IPS-18a (cell line): ENCODE data around the gene LZTR1.

Experiments
- H3K27ac ChIP-seq: one replicate; pipeline ENCODE4 v1.5.1; 2013; ENCODE audit warnings: low read length
- H3K27me3 ChIP-seq: one replicate; pipeline ENCODE4 v1.6.1; 2013; ENCODE audit warnings: mild to moderate bottlenecking, low read length; ENCODE audit not compliant: control insufficient read depth, insufficient read depth
- H3K36me3 ChIP-seq: one replicate; pipeline ENCODE4 v1.6.1; 2013; ENCODE audit warnings: low read depth, low read length; ENCODE audit not compliant: control insufficient read depth
- H3K4me1 ChIP-seq: one replicate; pipeline ENCODE4 v1.6.1; 2013; ENCODE audit warnings: low read depth, low read length; ENCODE audit not compliant: control insufficient read depth
- H3K4me3 ChIP-seq: one replicate; pipeline ENCODE4 v1.5.1; 2013; ENCODE audit warnings: low read length
- H3K9ac ChIP-seq: one replicate; pipeline ENCODE4 v1.6.1; 2013; ENCODE audit warnings: mild to moderate bottlenecking, low read length, moderate library complexity
- H3K9me3 ChIP-seq: one replicate; pipeline ENCODE4 v1.6.1; 2013; ENCODE audit warnings: low read depth, low read length; ENCODE audit not compliant: control insufficient read depth

LZTR1 gene

DNA sequence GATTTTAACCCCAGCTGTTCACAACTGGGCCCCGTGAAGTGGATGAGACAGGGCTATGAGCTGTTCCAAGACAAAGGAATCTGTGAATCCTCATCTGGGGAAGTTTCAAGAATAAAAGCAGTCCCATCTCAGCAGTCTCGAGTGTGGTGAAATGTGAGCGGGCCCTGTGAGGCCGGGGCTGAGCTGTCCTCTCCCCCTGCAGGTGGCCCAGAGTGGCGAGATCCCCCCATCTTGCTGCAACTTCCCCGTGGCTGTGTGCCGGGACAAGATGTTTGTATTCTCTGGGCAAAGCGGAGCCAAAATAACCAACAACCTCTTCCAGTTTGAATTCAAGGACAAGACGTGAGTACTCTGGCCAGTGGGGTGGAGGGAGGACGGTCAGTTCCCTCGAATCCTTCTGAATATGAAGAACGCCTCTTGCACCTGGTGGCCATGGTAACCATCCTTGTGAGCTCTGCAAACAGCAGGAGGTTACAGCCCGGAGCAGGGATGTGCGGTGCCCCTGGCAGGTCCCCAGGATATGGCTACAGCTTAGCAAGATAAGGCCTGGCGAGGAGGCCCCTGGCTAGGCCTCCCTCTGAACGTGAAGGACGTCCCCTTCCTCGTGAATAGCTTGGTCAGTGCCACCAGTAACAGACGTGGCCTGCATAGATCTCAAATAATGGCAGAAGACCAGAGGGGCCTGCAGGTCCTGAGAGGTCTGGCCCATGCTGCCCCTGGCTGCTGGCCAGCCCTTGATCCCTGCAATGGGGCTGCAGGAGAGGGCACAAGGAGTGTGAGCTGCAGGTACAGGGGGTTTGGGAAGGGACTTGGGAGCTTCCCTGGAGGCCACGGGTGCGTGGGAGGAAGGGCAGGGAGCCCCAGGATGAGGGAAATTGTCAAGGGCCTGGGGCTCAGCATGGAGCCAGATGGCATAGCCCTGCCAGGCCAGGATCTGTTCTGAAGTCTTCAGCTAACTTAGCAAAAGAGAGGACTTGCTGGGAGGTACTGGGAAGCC, 8.4 kb downstream of the LZTR1 start:
- no peaks in the 10 kb centered on the region for H3K9me3 ChIP-seq
- no peak overlapping the region for H3K4me3 ChIP-seq
- H3K4me1 ChIP-seq = no peaks in the 10 kb centered on the region
- H3K27me3 ChIP-seq = no peaks in the 10 kb centered on the region
- no peak overlapping the region for H3K9ac ChIP-seq
- H3K36me3 ChIP-seq = peaks cover 8% of the 10 kb centered on the region
- H3K27ac ChIP-seq = no peak overlapping the region

- no peak overlapping the region for H3K27ac ChIP-seq
- no peaks in the 10 kb centered on the region for H3K9me3 ChIP-seq
- no peak overlapping the region for H3K9ac ChIP-seq
- H3K4me3 ChIP-seq = no peak overlapping the region
- no peaks in the 10 kb centered on the region for H3K27me3 ChIP-seq
- no peaks in the 10 kb centered on the region for H3K4me1 ChIP-seq
- H3K36me3 ChIP-seq = peaks cover 3% of the 10 kb centered on the region
These were observed 9.4 kb downstream of the LZTR1 start for GRCh38 chr22:20991252-20992055.

DNA sequence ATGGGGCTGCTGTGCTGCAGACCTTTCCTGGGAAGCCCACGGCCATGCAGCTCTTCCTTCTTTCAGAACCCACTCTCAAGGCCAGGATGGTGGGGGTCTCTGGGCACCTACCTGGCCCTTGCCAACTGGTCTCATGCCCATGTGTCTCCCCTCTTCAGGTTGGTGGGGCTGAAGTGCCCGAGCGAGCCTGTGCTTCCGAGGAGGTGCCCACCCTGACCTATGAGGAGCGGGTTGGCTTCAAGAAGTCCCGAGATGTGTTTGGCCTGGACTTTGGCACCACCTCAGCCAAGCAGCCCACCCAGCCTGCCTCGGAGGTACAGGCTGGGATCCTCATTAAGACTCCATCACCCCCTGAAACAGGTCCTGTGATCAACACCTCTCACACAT, 10.0 kb downstream of the LZTR1 start:
- Histone ChIP-seq H3K9me3 (no peaks in the 10 kb centered on the region), H3K27ac (no peak overlapping the region), H3K36me3 (peaks cover 3% of the 10 kb centered on the region), H3K9ac (no peak overlapping the region), H3K4me1 (no peaks in the 10 kb centered on the region), H3K4me3 (no peak overlapping the region), H3K27me3 (no peaks in the 10 kb centered on the region)

DNA sequence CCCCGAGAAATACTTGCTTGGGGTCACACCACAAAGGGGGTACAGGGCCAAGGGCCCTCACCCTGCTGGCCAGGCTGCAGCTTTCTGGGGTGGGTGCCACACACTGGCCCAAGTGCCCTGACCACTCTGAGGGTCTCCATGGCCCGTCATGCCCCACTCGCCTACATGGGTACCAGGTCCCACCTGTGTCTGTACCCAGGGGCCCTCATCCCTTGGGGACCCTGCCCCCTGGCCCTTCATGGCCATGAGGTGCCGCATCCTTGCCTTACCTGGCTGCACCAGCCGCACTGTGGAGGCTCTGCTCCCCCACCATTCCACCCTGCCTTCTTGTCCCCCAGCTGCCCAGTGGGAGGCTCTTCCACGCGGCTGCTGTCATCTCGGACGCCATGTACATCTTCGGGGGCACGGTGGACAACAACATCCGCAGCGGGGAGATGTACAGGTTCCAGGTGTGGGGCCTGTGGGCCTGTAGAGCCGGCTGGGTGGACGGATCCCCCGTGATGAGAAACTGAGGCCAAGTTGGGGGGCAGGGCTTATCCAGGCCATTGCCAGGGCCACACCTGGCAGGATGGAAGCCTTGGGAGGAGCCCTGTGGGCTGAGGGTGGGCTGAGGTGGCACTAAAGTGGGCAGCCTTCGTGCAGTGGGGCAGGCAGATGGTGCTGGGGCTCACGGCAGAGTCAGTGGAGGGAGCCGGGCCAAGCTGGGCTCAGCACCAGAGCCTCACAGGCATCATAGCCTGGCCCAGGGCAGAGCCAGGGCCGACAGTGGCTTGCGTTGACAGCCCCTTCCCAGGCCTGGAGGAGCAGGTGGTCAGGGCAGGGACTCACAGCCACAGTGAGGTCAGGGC, 10.6 kb downstream of the LZTR1 start:
- peaks cover 3% of the 10 kb centered on the region for H3K36me3 ChIP-seq
- H3K4me3 ChIP-seq = no peak overlapping the region
- H3K9me3 ChIP-seq = no peaks in the 10 kb centered on the region
- H3K4me1 ChIP-seq = no peaks in the 10 kb centered on the region
- H3K27ac ChIP-seq = no peak overlapping the region
- no peaks in the 10 kb centered on the region for H3K27me3 ChIP-seq
- no peak overlapping the region for H3K9ac ChIP-seq

DNA sequence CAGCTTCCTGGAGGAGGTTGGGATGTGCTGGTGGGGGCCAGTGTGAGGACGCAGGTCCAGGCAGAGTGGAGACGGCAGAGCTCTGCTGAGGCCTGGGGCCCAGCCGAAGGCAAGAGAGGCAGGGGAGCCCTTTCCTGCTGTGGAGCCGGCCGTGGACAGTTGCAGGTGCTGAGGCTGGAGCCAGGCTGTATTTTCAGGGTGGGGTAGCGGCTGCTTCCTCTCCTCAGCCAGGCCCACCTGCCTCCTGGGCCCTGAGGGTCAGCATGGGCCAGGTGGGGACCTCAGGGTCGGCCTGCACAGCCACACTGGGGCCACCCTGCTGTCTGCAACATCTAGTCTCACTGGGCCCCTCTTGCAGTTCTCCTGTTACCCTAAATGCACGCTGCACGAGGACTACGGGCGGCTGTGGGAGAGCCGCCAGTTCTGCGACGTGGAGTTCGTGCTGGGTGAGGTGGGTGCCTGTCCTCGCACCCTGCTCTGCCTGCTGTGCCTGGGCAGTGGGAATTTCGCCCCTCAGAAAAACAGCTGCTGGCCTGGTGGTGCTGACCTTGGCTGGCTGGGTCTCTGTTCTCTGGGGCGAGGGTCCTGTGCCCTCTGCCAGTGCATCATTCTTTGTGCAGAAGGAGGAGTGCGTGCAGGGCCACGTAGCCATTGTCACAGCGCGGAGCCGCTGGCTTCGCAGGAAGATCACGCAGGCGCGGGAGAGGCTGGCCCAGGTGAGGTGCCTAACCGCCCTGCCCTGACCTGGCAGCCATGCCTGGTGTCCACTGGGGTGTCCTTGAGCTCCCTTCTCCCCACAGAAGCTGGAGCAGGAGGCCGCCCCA, 11.4 kb downstream of the LZTR1 start:
- Histone ChIP-seq H3K27me3 (no peaks in the 10 kb centered on the region), H3K9me3 (no peaks in the 10 kb centered on the region), H3K9ac (no peak overlapping the region), H3K27ac (no peak overlapping the region), H3K36me3 (peaks cover 3% of the 10 kb centered on the region), H3K4me1 (no peaks in the 10 kb centered on the region), H3K4me3 (no peak overlapping the region)

GRCh38 chr22:20994128-20994901, 12.2 kb downstream of the LZTR1 start:
- Histone ChIP-seq H3K27ac (no peak overlapping the region), H3K9me3 (no peaks in the 10 kb centered on the region), H3K27me3 (no peaks in the 10 kb centered on the region), H3K4me1 (no peaks in the 10 kb centered on the region), H3K4me3 (no peak overlapping the region), H3K9ac (no peak overlapping the region), H3K36me3 (peaks cover 3% of the 10 kb centered on the region)

GRCh38 chr22:20994902-20995241, 12.8 kb downstream of the LZTR1 start:
- Histone ChIP-seq H3K9me3 (no peaks in the 10 kb centered on the region), H3K4me3 (no peak overlapping the region), H3K36me3 (peaks cover 6% of the 10 kb centered on the region), H3K9ac (no peak overlapping the region), H3K27me3 (no peaks in the 10 kb centered on the region), H3K27ac (no peak overlapping the region), H3K4me1 (no peaks in the 10 kb centered on the region)

DNA sequence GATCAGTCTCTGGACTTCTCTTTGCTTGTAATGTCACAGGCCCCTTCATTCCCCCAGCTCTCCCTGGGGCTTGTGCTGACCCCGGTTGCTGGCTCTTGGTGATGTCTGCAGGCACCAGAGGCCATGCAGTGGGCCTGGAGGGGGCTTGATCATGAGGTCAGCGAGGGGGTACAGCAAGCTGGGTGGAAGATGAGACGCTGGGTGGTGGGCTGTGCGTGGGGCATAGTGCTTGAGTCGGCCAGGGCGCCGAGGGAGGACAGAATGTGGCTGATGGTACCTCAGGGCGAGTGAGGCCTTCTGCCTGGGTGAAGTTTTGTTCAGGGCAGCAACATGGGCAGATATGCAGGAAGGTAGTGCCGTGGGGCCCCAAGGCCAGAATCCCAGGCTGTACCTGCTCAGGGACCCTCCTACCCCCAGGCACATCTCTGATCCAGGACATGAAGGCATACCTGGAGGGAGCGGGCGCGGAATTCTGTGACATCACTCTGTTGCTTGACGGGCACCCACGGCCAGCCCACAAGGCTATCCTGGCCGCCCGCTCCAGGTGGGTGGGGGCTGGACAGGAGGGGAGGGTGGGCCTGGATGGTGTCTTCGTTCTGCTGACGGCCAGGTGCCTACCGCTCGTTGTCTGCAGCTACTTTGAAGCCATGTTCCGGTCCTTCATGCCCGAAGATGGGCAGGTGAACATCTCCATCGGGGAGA, 13.4 kb downstream of the LZTR1 start:
- H3K27ac ChIP-seq = no peak overlapping the region

DNA sequence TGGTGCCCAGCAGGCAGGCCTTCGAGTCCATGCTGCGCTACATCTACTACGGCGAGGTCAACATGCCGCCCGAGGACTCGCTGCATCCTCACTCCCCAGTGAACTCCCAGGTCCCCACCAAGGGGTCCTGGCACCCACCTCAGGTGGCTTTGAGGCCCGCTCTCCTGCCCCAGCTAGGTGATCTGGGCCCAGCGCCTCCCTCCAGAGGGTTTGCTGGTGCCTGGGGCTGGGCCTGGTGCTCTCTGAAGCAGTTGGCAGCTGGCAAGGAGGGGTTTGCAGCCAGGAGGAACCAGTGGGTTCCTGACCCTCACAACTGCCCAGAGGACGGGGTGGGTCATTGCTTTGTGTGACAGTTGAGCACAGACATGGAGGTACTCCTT, 13.9 kb downstream of the LZTR1 start:
- H3K27ac ChIP-seq = no peak overlapping the region
- H3K9me3 ChIP-seq = no peaks in the 10 kb centered on the region
- H3K4me1 ChIP-seq = peaks cover 7% of the 10 kb centered on the region
- H3K27me3 ChIP-seq = no peaks in the 10 kb centered on the region
- H3K4me3 ChIP-seq = no peak overlapping the region
- peaks cover 6% of the 10 kb centered on the region for H3K36me3 ChIP-seq
- no peak overlapping the region for H3K9ac ChIP-seq

More for the DNA sequence above, 13.4 kb downstream of the LZTR1 start:
- Histone ChIP-seq H3K4me1 (peaks cover 1% of the 10 kb centered on the region), H3K27me3 (no peaks in the 10 kb centered on the region), H3K36me3 (peaks cover 6% of the 10 kb centered on the region), H3K4me3 (no peak overlapping the region), H3K9ac (no peak overlapping the region), H3K9me3 (no peaks in the 10 kb centered on the region)
